Measurements from ENCODE around the gene SMCR8. TPM values are rescaled to one million over a fixed set of nuclear protein-coding genes. Genes with fewer than 3 reads are reported as not detected.
"Not testable (repeated sequence)": the region's sequence is repeated elsewhere in the genome, so short reads cannot be mapped to it uniquely, and the experiment has no call there.

SMCR8 gene
- 7.0 and 9.7 TPM in 2 replicates for total RNA-seq (2014; rRNA removed; shearing (Covaris generic); ENCODE audit: low replicate concordance)

GRCh38 chr17:18314731-18315561 is at the start of gene SMCR8, which contains the start of gene TOP3A:
Gene SMCR8, plus strand, starts transcription at chr17:18315293. Its CDS starts 497 bp downstream, at chr17:18315790.
Gene TOP3A, minus strand, starts transcription at chr17:18314994. Its CDS starts 216 bp downstream, at chr17:18314778.
- DNase-seq (ENCODE audit: low read depth): peak; percentile 95
- in situ Hi-C loops (cut with HindIII; ENCODE audit: low pct_unique_long_range_greater_than_20kb, low sequenced_read_pairs): no loop called here

GRCh38 chr17:18267366-18267765 is 47.7 kb upstream of the SMCR8 start:
- in situ Hi-C loops (cut with HindIII; ENCODE audit: low pct_unique_long_range_greater_than_20kb, low sequenced_read_pairs): no loop called here
- DNase-seq (ENCODE audit: low read depth): no peak

- in situ Hi-C loops (cut with HindIII; ENCODE audit: low pct_unique_long_range_greater_than_20kb, low sequenced_read_pairs): no loop called here
- DNase-seq (ENCODE audit: low read depth): no peak
These were observed 47.0 kb upstream of the SMCR8 start for GRCh38 chr17:18267927-18268711.

- in situ Hi-C loops (cut with HindIII; ENCODE audit: low pct_unique_long_range_greater_than_20kb, low sequenced_read_pairs): no loop called here
- DNase-seq (ENCODE audit: low read depth): no peak
These were observed 44.8 kb upstream of the SMCR8 start for GRCh38 chr17:18270046-18270931.

- in situ Hi-C loops (cut with HindIII; ENCODE audit: low pct_unique_long_range_greater_than_20kb, low sequenced_read_pairs): no loop called here
- DNase-seq (ENCODE audit: low read depth): no peak
These were observed 38.0 kb upstream of the SMCR8 start for GRCh38 chr17:18277076-18277475.

- in situ Hi-C loops (cut with HindIII; ENCODE audit: low pct_unique_long_range_greater_than_20kb, low sequenced_read_pairs): no loop called here
- no peak for DNase-seq (ENCODE audit: low read depth)
These were observed 36.2 kb upstream of the SMCR8 start for GRCh38 chr17:18278867-18279266.

GRCh38 chr17:18280249-18280648 is 34.8 kb upstream of the SMCR8 start:
- in situ Hi-C loops (cut with HindIII; ENCODE audit: low pct_unique_long_range_greater_than_20kb, low sequenced_read_pairs): no loop called here
- DNase-seq (ENCODE audit: low read depth): no peak

- in situ Hi-C loops (cut with HindIII; ENCODE audit: low pct_unique_long_range_greater_than_20kb, low sequenced_read_pairs): no loop called here
- no peak for DNase-seq (ENCODE audit: low read depth)
These were observed 34.2 kb upstream of the SMCR8 start for GRCh38 chr17:18280766-18281371.

- in situ Hi-C loops (cut with HindIII; ENCODE audit: low pct_unique_long_range_greater_than_20kb, low sequenced_read_pairs): no loop called here
- no peak for DNase-seq (ENCODE audit: low read depth)
These were observed 33.3 kb upstream of the SMCR8 start for GRCh38 chr17:18281788-18282187.

GRCh38 chr17:18285296-18285695 is 29.8 kb upstream of the SMCR8 start:
- in situ Hi-C loops (cut with HindIII; ENCODE audit: low pct_unique_long_range_greater_than_20kb, low sequenced_read_pairs): no loop called here
- DNase-seq (ENCODE audit: low read depth): no peak

GRCh38 chr17:18291718-18292540 is 23.2 kb upstream of the SMCR8 start:
- in situ Hi-C loops (cut with HindIII; ENCODE audit: low pct_unique_long_range_greater_than_20kb, low sequenced_read_pairs): no loop called here
- no peak for DNase-seq (ENCODE audit: low read depth)

GRCh38 chr17:18298061-18298460 is 17.0 kb upstream of the SMCR8 start:
- in situ Hi-C loops (cut with HindIII; ENCODE audit: low pct_unique_long_range_greater_than_20kb, low sequenced_read_pairs); DNase-seq (ENCODE audit: low read depth): not testable (repeated sequence)

GRCh38 chr17:18300725-18301480 is 14.2 kb upstream of the SMCR8 start:
- in situ Hi-C loops (cut with HindIII; ENCODE audit: low pct_unique_long_range_greater_than_20kb, low sequenced_read_pairs): no loop called here
- no peak for DNase-seq (ENCODE audit: low read depth)

- in situ Hi-C loops (cut with HindIII; ENCODE audit: low pct_unique_long_range_greater_than_20kb, low sequenced_read_pairs); DNase-seq (ENCODE audit: low read depth): not testable (repeated sequence)
These were observed 11.9 kb upstream of the SMCR8 start for GRCh38 chr17:18303206-18303605.

GRCh38 chr17:18309202-18309601 is 5.9 kb upstream of the SMCR8 start:
- no peak for DNase-seq (ENCODE audit: low read depth)
- in situ Hi-C loops (cut with HindIII; ENCODE audit: low pct_unique_long_range_greater_than_20kb, low sequenced_read_pairs): no loop called here

- DNase-seq (ENCODE audit: low read depth): no peak
- in situ Hi-C loops (cut with HindIII; ENCODE audit: low pct_unique_long_range_greater_than_20kb, low sequenced_read_pairs): no loop called here
These were observed 898 bp upstream of the SMCR8 start for GRCh38 chr17:18314059-18314730.
